8988T (cell line): Measurements from ENCODE around the gene BCL7A.
"Not testable (repeated sequence)": the region's sequence is repeated elsewhere in the genome, so short reads cannot be mapped to it uniquely, and the experiment has no call there.

Experiments used
- DNase-seq: peaks from one replicate; pipeline ENCODE4 v3.0.0; 2011

The BCL7A gene

GRCh38 chr12:122021822-122022392 is at the start of gene BCL7A:
Gene BCL7A, plus strand, starts transcription at chr12:122021884. Its CDS starts 208 bp downstream, at chr12:122022092.
- peak; percentile 84 for DNase-seq

DNA sequence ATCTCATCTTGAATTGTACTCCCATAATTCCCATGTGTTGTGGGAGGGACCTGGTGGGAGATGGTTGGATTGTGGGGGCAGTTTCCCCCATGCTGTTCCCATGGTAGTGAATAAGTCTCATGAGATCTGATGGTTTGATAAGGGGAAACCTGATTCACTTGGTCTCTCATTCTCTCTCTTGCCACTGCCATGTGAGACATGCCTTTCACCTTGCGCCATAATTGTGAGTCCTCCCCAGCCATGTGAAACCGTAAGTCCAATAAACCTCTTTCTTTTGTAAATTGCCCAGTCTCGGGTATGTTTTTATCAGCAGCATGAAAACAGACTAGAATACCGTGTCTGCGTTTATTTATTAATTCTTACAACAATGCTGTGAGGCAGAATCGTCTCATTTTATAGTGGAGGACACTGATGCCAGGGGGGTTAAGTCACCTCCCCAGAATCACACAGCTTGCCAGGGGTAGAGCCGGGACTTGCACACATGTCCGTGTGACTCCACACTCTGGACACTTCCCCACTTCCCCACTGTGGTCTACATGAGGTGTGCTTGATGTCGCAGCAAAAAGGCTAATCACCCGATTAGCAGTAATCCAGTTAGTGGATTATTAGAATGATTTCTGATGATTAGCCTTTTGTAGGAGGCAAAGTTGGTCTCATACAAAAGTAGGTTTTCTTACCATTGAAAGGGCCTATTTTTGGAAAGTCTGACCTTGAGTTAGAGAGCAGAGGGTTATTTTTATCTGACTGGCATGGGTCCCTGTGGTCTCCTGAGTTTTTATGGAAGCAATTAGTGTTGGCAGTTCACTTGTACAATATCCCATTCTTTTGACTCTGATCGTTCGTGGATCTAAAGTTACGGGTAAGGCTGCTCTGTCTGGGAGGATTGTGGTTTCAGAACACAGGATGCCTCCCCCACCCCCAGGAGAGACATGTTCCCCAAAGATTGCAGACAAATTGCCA is 47.4 kb upstream of the BCL7A start:
- DNase-seq = no peak

GRCh38 chr12:121975021-121975420 is 46.7 kb upstream of the BCL7A start:
- DNase-seq = no peak

GRCh38 chr12:121976950-121977349 is 44.7 kb upstream of the BCL7A start:
- no peak for DNase-seq

DNA sequence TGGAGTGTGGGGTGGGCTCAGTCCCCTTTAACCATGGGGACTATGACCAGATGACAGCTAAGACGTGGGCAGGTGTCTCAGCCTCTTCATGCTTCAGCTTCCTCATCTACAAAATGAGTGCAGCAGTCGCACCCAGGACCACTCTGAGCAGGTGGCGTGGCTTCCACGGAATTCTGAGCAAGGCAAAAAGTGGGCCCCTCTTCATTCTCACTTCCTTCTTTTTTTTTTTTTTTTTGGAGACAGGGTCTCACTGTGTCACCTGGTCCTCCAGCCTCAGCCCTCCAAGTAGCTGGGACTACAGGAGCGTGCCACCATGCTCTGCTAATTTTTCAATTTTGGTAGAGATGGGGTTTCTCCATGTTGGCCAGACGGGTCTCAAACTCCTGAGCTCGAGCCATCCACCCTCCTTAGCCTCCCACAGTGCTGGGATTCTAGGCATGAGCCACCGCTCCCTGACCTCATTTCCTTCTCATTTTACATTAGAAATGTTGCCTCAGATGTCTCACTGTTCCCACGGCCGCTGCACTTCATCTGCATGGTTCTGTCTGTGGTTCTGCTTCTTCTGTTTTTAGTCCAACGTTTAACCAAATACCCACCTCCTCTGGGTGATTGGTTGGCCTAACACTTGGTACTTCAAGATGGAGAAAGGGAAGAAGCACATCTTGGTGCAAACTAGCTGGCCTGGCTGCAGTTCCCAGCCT is 41.3 kb upstream of the BCL7A start:
- no peak for DNase-seq

DNA sequence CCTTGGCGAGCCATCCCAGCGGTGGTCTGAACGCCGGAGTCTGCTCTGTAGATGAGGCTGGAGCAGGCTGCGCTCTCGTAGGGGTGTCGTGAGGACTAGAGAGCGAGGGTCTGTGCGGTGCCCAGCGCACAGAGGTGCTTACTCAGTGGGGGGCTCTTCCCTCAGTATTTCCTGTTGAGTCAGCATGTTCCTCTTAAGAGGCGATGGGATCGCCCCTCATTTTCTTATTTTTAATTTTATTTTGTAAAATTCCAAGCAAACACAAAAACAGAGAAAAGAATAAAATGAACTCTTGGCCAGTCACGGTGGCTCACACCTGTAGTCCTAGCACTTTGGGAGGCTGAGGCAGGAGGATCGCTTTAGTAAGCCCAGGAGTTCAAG is 40.8 kb upstream of the BCL7A start:
- no peak for DNase-seq

DNA sequence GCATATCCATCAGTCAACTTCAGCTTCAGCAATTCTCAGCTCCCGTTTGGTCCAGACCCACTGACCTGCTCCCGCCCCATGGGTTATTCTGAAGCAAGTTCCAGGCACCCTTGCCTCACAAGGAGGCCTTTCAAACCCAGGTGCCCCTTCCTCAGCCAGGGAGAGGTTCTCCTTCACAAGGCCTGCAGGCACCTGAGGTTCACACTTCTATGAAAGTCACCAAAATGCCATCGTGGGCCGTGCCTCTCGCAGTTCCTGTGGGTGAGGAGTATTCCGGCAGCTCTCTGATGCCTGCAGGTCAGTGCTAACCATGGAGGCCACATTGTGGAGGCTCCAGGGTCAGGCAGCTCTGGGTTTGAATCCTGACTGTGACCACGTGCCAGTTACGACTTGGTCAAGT is 40.2 kb upstream of the BCL7A start:
- no peak for DNase-seq

- no peak for DNase-seq
These were observed 38.7 kb upstream of the BCL7A start for GRCh38 chr12:121982950-121983349.

GRCh38 chr12:121983536-121984210 is 38.0 kb upstream of the BCL7A start:
- DNase-seq = no peak

DNA sequence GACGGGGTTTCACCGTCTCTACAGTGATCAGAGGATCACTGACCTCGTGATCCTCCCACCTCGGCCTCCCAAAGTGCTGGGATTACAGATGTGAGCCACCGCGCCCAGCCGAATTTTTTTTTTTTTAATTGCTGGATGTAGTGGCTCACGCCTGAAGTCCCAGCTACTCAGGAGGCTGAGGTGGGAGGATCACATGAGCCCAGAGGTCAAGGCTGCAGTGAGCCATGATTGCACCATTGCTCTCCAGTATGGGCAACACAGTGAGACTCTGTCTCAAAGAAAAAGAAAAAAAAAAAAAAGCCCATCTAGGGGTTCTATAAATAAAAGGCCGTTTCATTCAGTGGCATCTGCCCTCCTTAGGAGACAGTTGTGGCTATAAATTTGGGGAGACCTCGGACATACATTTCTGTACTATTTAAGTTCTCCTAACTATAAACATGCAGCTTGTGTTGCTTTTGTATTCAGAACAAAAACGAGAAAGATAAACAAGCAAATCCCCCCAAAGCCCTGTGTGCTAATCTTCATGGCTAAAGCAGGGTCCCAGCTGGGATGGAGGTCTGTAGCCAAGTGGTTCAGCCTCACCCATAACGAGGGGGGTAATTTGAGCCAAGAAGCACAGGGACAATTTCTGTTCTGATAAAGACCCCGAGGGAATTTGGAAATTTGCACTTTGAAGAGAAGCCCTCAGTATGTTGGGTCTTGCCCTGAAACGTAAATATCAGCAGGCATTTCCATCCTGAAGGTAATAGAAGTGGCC is 35.0 kb upstream of the BCL7A start:
- DNase-seq = no peak

- not testable (repeated sequence) for DNase-seq
These were observed 33.2 kb upstream of the BCL7A start for GRCh38 chr12:121988519-121988918.

- no peak for DNase-seq
These were observed 32.2 kb upstream of the BCL7A start for GRCh38 chr12:121989276-121990113.

GRCh38 chr12:121990114-121990647 is 31.5 kb upstream of the BCL7A start:
- no peak for DNase-seq

GRCh38 chr12:121990692-121991603 is 30.7 kb upstream of the BCL7A start:
- DNase-seq = no peak

DNA sequence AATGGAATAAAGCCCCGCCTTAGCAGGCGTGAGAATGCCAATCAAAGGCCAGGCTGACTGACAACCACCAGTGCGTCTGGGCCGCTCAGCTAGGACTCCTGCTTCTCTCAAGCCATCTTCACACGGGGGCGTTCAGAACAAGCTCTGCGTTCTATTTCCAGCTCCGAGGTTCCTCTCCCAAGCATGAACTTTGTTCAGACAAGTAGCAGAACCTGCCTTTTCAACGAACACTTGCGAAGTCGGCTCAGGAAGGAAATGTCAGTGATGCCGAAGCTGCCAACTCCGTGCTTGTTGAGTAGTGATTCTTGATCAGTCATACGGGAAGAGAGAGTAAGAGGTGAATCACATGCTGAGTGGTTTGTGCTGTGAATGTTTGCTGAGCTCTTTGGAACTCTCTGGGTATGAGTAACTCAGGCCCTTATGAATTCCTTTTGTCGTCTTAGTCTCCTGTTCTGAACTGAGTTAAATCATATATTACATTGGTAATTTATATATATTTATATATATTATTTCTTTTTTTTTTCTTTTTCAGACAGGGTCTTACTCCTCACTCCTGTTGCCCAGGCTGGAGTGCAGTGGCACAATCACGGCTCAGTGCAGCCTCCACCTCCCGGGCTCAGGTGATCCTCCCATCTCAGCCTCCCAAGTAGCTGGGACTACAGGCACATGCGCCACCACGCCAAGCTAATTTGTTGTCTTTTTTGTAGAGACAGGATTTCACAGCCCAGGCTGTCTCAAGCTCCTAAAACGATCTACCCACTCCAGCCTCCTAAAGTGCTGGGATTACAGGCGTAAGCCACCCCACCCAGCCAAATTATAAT is 29.4 kb upstream of the BCL7A start:
- DNase-seq = peak; percentile 81

- DNase-seq = no peak
These were observed 25.4 kb upstream of the BCL7A start for GRCh38 chr12:121996050-121996944.

DNA sequence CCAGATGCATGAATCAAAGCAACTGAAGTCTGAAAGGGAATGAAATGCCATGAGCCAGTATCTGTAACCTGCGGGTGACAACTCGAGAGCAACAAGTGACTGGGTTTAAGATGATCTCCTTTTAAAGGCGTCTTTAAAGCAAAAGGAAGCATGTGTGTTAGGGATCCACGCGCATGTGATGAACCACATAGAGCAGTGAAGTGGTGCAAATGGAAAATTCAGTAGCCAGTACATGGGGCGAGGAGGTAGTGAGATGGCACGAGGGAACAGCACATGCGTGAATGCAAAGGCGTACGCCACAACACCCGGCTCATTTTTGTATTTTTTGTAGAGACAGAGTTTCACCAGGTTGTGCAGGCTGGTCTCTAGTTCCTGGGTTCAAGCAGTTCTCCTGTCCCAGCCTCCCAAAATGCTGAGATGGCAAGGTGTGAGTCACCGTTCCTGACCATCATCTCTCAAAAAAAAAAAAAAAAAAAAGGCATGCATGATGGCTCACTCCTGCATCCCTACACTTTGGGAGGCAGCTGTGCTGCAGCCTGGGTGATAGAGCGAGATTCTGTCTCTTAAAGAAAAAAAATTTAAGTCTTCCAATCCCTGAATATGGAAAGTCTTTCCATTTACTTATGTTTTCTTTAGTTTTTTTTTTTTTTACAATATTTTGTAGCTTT is 24.6 kb upstream of the BCL7A start:
- DNase-seq = no peak
